Activated CD4-positive, alpha-beta memory T cell treated with anti-CD3 and anti-CD28 coated beads for 36 hours (primary cell): ENCODE results near the gene CFAP73. TPM values are rescaled to one million over a fixed set of nuclear protein-coding genes. Genes with fewer than 3 reads are reported as not detected.

Source experiments
- CTCF ChIA-PET: fragments of 350-600 bp; sonication (Branson Sonifier 250); formaldehyde crosslinking; loops from one replicate; lab custom pipeline; 2021; ENCODE audit warnings: antibody characterized with exemption, inconsistent platforms; lab: Charles Lee
- POLR2A ChIA-PET: fragments of 350-600 bp; sonication (Branson Sonifier 250); formaldehyde crosslinking; loops from one replicate; lab custom pipeline; 2021; ENCODE audit warnings: antibody characterized with exemption; lab: Charles Lee
- DNase-seq: peaks from one replicate; pipeline ENCODE4 v3.0.0-alpha.2; 2020
- H3K27ac Mint-ChIP-seq: one replicate; pipeline ENCODE4 v1.8.0; 2021; ENCODE audit warnings: mixed read lengths
- H3K27me3 Mint-ChIP-seq: one replicate; pipeline ENCODE4 v1.8.0; 2021; ENCODE audit warnings: mixed read lengths
- H3K36me3 Mint-ChIP-seq: one replicate; pipeline ENCODE4 v1.8.0; 2021; ENCODE audit warnings: mixed read lengths
- H3K4me1 Mint-ChIP-seq: one replicate; pipeline ENCODE4 v1.8.0; 2021; ENCODE audit warnings: low read depth, mixed read lengths
- H3K4me3 Mint-ChIP-seq: one replicate; pipeline ENCODE4 v1.8.0; 2021; ENCODE audit warnings: mild to moderate bottlenecking, mixed read lengths
- H3K9me3 Mint-ChIP-seq: one replicate; pipeline ENCODE4 v1.8.0; 2021; ENCODE audit warnings: mixed read lengths
- intact Hi-C: fragments of 100-400 bp; cut with micrococcal nuclease; formaldehyde crosslinking; loops from one replicate; pipeline ENCODE4 v1.15.1; 2023
- total RNA-seq, 2 experiments: library from RNA; stranded (reverse); gene quantifications; one replicate each; pipeline ENCODE4 v1.2.3, GENCODE V29; 2021

The CFAP73 gene
- under 1 TPM; 0.90 to 0.94 TPM for total RNA-seq

- Mint-ChIP-seq H3K9me3 (peaks cover 2% of the 10 kb centered on the region), H3K36me3 (no peaks in the 10 kb centered on the region), H3K27me3 (peaks cover 8% of the 10 kb centered on the region), H3K4me1 (peaks cover 14% of the 10 kb centered on the region), H3K4me3 (no peak within 1 kb of the TSS), H3K27ac (no peak within 1 kb of the TSS)
- CTCF ChIA-PET = interaction anchor here (1.2 to 6.6 kb wide), 2 partner anchors 14 to 100 kb away, joined by 3 to 70 read pairs; no protein-coding TSS in a partner anchor
- intact Hi-C loops = loop anchor here (10.0 kb wide), 1 partner anchor 155 kb away; no protein-coding TSS in a partner anchor
- POLR2A ChIA-PET = no interaction called here
- peak; percentile 31 for DNase-seq
Observed at GRCh38 chr12:113149361-113150150, at the start of gene CFAP73. Gene CFAP73, plus strand, starts transcription at chr12:113149724. Its CDS starts 134 bp downstream, at chr12:113149858.

- Mint-ChIP-seq H3K4me3 (no peak overlapping the region), H3K27ac (no peak overlapping the region), H3K27me3 (no peaks in the 10 kb centered on the region), H3K4me1 (peaks cover 21% of the 10 kb centered on the region), H3K9me3 (no peaks in the 10 kb centered on the region), H3K36me3 (no peaks in the 10 kb centered on the region)
- POLR2A ChIA-PET = no interaction called here
- intact Hi-C loops = loop anchor here (2.0 kb wide), 2 partner anchors 41 to 107 kb away; no protein-coding TSS in a partner anchor
- CTCF ChIA-PET = interaction anchor here (1.6 to 5.5 kb wide), 6 partner anchors 10 to 106 kb away, joined by 3 to 44 read pairs (median 10); no protein-coding TSS in a partner anchor
- DNase-seq = no peak
Observed at GRCh38 chr12:113099764-113100163, 49.8 kb upstream of the CFAP73 start.

GRCh38 chr12:113101751-113102150 is 47.8 kb upstream of the CFAP73 start:
- no peaks in the 10 kb centered on the region for H3K27me3 Mint-ChIP-seq
- CTCF ChIA-PET = interaction anchor here (0.6 to 1.6 kb wide), 4 partner anchors 10 to 109 kb away, joined by 3 to 5 read pairs (median 3); no protein-coding TSS in a partner anchor
- no peak overlapping the region for H3K27ac Mint-ChIP-seq
- no peaks in the 10 kb centered on the region for H3K36me3 Mint-ChIP-seq
- POLR2A ChIA-PET = no interaction called here
- peaks cover 19% of the 10 kb centered on the region for H3K4me1 Mint-ChIP-seq
- no peak overlapping the region for H3K4me3 Mint-ChIP-seq
- H3K9me3 Mint-ChIP-seq = no peaks in the 10 kb centered on the region
- DNase-seq = no peak
- intact Hi-C loops = loop anchor here (2.0 kb wide), 1 partner anchor 33 kb away; the partner anchor contains the start of gene RASAL1

DNA sequence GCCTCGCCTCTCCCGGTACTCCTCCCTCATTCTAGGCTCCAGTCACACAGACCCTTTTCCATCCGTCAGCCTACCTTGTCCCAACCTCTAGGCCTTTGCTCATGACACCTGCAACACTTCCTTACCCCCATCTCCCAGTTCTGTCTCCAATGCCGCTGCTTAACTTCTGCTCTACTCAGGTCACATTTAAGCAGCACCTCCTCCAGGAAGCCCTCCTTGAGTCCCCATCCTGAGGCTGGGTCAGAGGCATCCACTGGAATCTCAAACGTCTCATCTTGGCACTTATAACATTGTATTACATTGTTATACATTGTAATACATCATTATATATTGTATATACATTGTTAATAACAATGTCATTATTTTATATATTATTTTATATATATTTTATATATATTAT is 46.7 kb upstream of the CFAP73 start:
- CTCF ChIA-PET = interaction anchor here (0.6 to 1.2 kb wide), 3 partner anchors 110 to 194 kb away, joined by 3 to 4 read pairs (median 4); no protein-coding TSS in a partner anchor
- H3K4me1 Mint-ChIP-seq = peaks cover 19% of the 10 kb centered on the region
- intact Hi-C loops = loop anchor here (2.0 kb wide), 1 partner anchor 32 kb away; the partner anchor contains the start of gene RASAL1
- POLR2A ChIA-PET = no interaction called here
- no peaks in the 10 kb centered on the region for H3K36me3 Mint-ChIP-seq
- no peak for DNase-seq
- no peak overlapping the region for H3K4me3 Mint-ChIP-seq
- H3K27me3 Mint-ChIP-seq = no peaks in the 10 kb centered on the region
- no peaks in the 10 kb centered on the region for H3K9me3 Mint-ChIP-seq
- H3K27ac Mint-ChIP-seq = no peak overlapping the region

DNA sequence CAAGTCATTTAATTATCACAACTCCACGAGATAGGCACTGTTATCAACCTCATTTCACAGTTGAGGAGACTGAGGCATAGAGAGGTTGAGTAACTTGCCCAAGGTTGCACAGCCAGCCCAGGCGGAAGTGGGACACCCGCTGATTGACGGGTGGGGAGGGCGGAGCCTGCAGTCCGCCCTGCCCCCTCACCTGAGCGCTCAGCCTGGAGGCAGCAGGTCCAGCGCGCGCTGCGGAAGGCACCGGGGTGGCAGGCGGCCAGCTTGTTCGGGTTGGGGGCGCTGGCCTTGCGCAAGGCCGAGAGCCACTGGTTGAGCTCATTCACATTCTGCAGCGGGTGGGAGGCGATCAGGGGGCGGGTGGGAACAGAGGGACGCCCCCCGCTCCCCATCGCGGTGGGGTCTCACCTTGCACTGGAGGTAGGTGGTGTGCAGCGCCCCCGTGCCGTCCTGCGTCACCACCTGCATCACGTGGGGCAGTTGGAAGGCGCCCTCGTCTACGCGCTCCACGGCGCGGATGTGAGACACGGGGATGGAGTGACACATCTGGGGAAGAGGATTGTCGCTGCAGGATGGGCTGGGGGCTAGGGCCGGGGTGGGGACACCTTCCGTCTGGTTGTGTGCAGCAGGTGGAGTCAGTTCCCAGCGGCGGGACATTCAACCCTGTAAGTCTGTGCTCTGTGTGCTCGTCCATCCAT is 45.6 kb upstream of the CFAP73 start:
- Mint-ChIP-seq H3K9me3 (no peaks in the 10 kb centered on the region), H3K36me3 (no peaks in the 10 kb centered on the region), H3K27me3 (no peaks in the 10 kb centered on the region), H3K4me3 (peak overlapping the region; percentile 70), H3K27ac (peak overlapping the region; percentile 69), H3K4me1 (peaks cover 10% of the 10 kb centered on the region)
- peak; percentile 84 for DNase-seq
- intact Hi-C loops = loop anchor here (2.0 kb wide), 1 partner anchor 31 kb away; the partner anchor contains the start of gene RASAL1
- CTCF ChIA-PET = interaction anchor here (0.6 to 1.2 kb wide), 6 partner anchors 17 to 705 kb away, joined by 3 to 4 read pairs (median 4); no protein-coding TSS in a partner anchor
- POLR2A ChIA-PET = no interaction called here

DNA sequence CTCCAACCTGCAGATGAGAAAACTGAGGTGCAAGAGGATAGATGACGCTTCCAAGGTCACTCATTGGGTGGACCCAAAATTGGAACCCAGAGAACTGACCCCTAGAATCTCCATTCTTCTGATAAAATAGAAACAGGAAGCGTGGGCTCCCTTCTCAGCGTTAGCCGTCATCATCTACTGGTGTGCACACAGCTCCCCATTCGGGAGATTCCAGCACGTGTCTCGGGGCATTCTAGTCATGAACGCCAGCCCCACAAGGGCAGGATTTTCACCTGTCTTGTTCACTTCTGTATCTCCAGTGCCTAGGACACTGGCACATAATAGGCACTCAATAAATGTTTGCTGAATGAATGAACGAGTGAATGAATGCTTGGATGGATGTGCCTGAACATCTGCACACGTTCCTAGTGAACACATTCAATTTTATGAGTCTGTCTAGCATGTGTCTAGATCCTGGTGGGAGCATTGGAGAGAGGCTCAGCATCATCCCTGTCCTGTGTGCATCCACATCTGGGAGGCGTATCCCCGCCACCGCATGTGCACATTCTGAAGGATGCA is 44.5 kb upstream of the CFAP73 start:
- no peak for DNase-seq
- Mint-ChIP-seq H3K27ac (no peak overlapping the region), H3K27me3 (no peaks in the 10 kb centered on the region), H3K36me3 (no peaks in the 10 kb centered on the region), H3K4me1 (peaks cover 10% of the 10 kb centered on the region), H3K4me3 (no peak overlapping the region), H3K9me3 (no peaks in the 10 kb centered on the region)
- intact Hi-C loops = no loop called here
- POLR2A ChIA-PET = no interaction called here
- CTCF ChIA-PET = no interaction called here

GRCh38 chr12:113105606-113106271 is 43.8 kb upstream of the CFAP73 start:
- Mint-ChIP-seq H3K36me3 (no peaks in the 10 kb centered on the region), H3K27ac (no peak overlapping the region), H3K9me3 (no peaks in the 10 kb centered on the region), H3K4me1 (peaks cover 12% of the 10 kb centered on the region), H3K27me3 (no peaks in the 10 kb centered on the region), H3K4me3 (no peak overlapping the region)
- DNase-seq = no peak
- intact Hi-C loops = loop anchor here (2.0 kb wide), 1 partner anchor 47 kb away; no protein-coding TSS in a partner anchor
- CTCF ChIA-PET = no interaction called here
- POLR2A ChIA-PET = no interaction called here

- DNase-seq = no peak
- ChIA-PET POLR2A (no interaction called here), CTCF (interaction anchor here (0.9 kb wide), 1 partner anchor 47 kb away, joined by 4 read pairs; no protein-coding TSS in a partner anchor)
- H3K4me1 Mint-ChIP-seq = peaks cover 12% of the 10 kb centered on the region
- H3K9me3 Mint-ChIP-seq = no peaks in the 10 kb centered on the region
- no peaks in the 10 kb centered on the region for H3K27me3 Mint-ChIP-seq
- H3K4me3 Mint-ChIP-seq = no peak overlapping the region
- no peaks in the 10 kb centered on the region for H3K36me3 Mint-ChIP-seq
- intact Hi-C loops = loop anchor here (2.0 kb wide), 1 partner anchor 46 kb away; no protein-coding TSS in a partner anchor
- no peak overlapping the region for H3K27ac Mint-ChIP-seq
Observed at GRCh38 chr12:113106361-113106760, 43.2 kb upstream of the CFAP73 start.

- Mint-ChIP-seq H3K4me1 (peaks cover 12% of the 10 kb centered on the region), H3K9me3 (no peaks in the 10 kb centered on the region), H3K4me3 (no peak overlapping the region), H3K27me3 (no peaks in the 10 kb centered on the region), H3K27ac (no peak overlapping the region), H3K36me3 (no peaks in the 10 kb centered on the region)
- CTCF ChIA-PET = interaction anchor here (1.5 to 2.9 kb wide), 2 partner anchors 10 to 66 kb away, joined by 4 to 12 read pairs; no protein-coding TSS in a partner anchor
- DNase-seq = no peak
- POLR2A ChIA-PET = no interaction called here
- intact Hi-C loops = no loop called here
Observed at GRCh38 chr12:113108308-113108707, 41.2 kb upstream of the CFAP73 start.

GRCh38 chr12:113109360-113109759 is 40.2 kb upstream of the CFAP73 start:
- intact Hi-C loops = no loop called here
- H3K9me3 Mint-ChIP-seq = no peaks in the 10 kb centered on the region
- peaks cover 8% of the 10 kb centered on the region for H3K4me1 Mint-ChIP-seq
- H3K27me3 Mint-ChIP-seq = no peaks in the 10 kb centered on the region
- DNase-seq = no peak
- H3K27ac Mint-ChIP-seq = no peak overlapping the region
- H3K36me3 Mint-ChIP-seq = no peaks in the 10 kb centered on the region
- H3K4me3 Mint-ChIP-seq = no peak overlapping the region
- ChIA-PET CTCF (interaction anchor here (1.5 to 2.9 kb wide), 2 partner anchors 11 to 65 kb away, joined by 4 to 12 read pairs; no protein-coding TSS in a partner anchor), POLR2A (no interaction called here)
